NCI-H526 (cell line): Measurements from ENCODE around the gene GALNT15.
A peak's percentile ranks its signal among the peaks of the same experiment; 100 is the strongest.

Experiments used
- DNase-seq, 2 experiments: peaks; one replicate each; lab custom pipeline; 2025; lab: John Stamatoyannopoulos, UW

The GALNT15 gene

DNA sequence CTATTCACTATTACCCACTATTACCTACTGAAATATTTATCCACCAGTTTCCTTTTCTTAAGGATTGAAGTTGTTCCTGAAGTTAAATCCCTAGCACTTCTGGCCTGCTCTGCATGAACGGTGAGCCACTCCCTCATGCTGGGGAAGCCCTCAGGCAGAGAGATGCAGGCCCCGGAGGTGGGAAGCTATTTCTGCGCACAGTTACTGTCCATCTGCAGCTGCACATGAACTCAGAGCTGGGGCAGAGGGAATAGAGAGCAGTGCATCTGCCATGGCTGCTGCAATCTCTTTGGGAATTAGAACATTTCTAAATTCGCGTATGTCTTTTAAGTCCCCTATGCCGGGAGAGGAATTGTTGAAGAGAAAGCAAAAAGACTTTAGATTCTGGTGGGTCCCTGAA, 6.3 kb upstream of the GALNT15 start:
- DNase-seq, result no peak

DNA sequence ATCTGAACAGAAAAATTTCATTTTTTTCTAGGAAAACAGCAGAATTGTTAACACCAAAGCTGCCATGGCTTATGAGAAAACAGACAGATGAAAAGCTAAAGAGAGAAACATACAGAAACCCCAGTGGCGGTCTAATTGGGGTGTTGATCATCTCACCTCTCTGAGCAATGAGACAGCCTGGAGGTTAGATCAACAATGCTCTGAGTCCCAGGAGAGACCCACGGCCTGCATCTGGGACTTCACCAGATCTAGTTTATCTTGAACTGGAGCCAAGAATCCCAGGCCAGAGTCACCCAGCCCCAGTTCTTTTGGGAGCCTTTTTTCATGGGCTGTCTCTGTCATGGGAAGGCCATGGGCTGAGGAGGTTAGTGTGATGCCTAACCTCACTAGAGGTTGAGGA, 3.5 kb upstream of the GALNT15 start:
- no peak for DNase-seq

DNA sequence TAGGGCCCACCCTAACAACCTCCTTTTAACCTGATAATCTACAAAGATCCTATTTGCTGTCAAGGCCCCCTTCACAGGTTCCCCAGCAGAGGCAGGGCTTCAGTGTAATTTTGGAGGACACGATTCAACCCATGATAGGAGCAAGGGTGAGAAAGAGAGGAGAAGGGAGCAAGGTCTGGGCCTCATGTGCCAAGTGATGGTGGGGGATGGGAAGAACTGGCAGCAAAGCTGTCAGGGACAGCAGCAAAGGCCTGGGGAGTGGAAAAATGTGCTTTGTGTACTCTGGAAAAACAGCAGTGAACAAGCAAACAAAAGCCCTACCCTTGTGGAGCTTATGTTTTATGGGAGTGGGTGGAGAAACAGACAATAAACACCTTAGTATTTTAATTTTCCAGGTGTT, 2.7 kb upstream of the GALNT15 start:
- no peak for DNase-seq

DNA sequence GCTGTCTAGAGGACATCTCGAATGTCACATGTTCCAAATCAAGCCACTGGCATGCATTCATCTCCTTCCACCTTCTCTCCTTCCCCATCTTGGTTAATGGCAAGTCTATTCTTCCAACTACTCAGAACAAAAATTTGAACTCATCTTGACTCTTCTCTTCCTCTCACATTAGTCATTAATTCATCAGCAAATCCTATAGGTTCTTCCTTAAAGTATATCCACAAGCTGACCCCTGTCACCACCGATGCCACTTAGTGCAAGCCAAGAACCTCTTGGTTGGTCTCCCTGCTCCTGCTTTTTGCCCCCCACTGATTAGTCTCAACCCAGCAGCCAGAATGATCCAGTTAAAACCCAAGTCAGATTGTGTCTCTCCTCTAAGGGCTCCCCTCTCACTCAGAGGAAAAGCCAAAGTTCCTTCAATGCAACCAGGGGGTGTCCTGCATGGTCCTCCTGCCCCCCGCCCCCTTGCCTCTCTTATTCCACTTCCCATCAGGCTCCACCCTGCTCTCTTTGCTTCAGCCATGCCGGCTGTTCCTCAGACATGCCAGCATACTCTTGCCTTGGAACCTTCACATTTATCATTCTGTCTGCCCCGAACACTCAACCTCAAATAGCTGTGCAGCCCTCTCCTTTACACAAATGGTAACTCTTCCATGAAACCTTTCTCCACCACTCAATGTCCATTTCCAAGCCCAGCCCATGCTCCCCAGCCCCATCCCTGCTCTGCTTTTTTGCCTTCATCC, 1.0 kb upstream of the GALNT15 start:
- DNase-seq, result no peak

DNA sequence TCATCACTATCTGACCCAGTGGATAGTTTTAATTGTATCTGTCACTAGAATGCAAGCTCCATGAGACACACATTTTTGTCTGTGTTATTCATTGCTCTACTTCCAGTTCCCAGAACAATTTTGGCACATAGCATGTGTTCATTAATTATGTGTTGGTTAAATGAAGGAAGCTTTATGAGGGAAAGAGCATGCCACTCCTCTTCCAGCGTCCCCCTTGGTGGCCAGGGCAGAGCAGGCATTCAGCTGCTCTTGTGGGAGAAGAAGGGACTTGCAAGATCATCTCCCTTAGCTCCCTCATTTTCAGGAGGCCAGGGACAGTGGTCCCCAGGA, 489 bp upstream of the GALNT15 start:
- DNase-seq, result no peak

DNA sequence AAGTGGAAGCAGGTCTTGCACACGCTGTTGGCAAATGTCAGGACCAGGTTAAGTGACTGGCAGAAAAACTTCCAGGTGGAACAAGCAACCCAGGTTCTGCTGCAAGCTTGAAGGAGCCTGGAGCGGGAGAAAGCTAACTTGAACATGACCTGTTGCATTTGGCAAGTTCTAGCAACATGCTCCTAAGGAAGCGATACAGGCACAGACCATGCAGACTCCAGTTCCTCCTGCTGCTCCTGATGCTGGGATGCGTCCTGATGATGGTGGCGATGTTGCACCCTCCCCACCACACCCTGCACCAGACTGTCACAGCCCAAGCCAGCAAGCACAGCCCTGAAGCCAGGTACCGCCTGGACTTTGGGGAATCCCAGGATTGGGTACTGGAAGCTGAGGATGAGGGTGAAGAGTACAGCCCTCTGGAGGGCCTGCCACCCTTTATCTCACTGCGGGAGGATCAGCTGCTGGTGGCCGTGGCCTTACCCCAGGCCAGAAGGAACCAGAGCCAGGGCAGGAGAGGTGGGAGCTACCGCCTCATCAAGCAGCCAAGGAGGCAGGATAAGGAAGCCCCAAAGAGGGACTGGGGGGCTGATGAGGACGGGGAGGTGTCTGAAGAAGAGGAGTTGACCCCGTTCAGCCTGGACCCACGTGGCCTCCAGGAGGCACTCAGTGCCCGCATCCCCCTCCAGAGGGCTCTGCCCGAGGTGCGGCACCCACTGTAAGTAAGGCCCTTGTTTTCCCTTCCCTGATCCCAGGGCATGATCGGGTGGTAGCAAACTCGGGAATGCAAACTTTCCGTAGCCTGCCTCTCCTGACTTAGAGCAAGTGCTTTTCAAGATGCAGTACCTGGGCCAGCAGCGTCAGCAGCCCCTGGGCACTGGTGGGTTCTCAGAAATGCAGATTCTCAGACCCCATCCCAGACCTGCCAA, 759 bp downstream of the GALNT15 start:
- DNase-seq, result no peak

DNA sequence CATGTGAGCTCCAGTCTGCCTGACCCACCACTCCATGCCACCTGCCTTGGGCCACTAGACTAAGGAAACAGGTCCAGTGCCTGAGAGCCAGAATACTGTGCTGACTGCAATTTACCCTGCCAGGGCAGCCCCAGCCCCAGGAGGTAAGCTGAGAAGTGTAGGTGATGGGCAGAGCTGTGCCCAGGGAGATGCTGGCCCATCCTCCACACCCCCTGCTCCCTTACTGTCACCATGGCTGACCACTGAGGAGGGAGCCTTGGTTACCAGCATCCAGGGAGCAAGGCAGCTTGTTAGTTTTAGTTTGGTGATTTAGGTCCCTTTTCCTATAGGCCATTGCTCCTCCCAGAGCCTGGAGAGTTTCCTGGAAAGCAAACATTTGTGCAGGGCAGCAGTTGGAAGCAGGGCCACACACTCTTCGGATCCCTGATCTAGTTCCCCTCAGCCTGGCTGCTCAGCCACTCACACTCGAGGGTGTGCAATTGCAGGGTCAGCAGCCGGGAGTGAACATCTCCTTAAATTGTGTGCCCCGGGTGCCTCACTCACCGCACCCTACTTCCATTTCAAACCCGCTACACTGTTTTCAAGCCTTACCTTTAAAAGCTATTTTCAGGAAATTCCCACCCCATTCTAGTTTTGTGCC, 2.0 kb downstream of the GALNT15 start:
- DNase-seq, result no peak

DNA sequence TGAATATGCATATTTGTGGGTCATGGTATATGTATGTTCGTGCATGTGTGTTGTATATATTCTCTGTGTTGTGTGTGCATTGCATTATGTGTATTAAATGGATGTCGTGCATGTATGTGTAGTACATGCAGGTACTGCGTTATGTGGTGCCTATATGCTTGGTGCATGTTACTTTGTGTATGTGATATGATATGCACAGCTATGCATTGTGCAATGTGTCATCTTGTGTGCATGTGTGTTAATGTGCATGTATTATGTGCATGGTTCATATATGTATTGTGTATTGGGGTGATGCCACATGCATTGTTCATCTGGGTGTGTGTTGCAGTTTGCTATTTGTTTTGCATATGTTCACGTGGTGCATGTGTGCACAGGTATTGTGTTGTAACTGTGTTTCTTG, 2.9 kb downstream of the GALNT15 start:
- DNase-seq, result no peak

DNA sequence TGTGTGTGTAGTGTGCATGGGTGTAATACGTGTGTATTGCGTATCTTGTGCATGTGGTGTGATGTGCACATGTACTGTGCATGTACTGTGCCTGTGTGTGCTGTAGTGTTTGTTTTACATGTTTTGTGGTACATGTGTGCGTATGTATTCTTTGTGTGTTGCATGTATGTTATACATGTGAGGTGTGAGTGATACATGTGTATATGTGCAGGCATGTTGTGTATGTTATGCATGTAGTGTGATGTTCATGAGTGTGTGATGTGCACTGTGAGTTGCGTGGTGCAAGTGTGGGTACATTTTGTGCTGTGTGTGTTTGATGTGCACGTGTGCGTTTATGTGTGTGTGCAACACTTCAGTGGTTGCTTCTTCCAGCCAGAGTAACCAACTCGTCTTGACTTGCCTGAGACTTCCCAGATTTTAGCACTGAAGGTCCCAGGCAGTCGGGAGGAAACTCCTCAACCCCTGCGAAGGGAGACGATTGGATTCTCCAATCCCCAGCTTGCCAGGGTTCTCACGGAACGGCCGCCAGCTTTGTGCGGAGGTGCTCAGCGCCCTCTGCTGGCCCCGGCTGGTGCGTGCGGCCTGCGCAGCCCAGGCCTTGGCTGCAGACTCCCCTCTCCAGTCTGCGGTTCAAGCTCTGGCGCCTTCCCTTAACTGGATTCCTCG, 3.6 kb downstream of the GALNT15 start:
- no peak for DNase-seq

DNA sequence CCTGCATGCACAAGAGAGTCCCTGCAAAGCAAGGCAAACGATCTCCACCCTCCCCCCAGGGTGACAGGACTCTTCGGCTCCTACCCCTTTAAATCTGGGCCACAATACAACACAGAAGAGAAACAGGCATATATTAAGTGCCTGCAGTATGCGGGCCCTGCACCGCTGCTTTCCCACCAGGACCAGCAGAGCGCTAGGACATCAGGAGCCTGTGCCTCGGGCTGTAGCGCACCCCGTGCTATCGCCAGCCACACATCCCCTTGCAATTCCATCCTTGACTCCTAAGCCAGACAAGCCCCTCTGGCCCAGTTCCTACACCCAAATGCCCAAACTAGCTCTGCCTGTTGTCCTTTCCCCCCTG, 4.1 kb downstream of the GALNT15 start:
- DNase-seq, result no peak

DNA sequence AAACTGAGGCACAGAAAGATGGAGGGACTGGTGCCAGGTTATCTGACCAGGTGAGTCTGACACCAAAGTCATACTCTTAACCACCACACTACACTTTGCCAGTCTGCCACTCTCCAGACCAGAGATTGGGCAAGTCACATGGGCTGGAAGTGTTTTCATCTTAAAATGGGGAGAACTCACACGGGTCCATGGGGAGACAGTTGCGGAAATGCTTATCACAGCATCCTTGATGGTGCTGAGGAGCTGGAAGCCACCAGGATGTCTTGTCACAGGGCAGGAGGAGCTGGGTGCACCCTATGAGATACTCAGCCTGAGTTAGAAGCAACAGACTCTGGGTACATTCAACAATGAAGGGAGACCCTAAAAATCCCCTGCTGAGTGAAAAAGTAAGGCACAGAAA, 4.8 kb downstream of the GALNT15 start:
- no peak for DNase-seq

DNA sequence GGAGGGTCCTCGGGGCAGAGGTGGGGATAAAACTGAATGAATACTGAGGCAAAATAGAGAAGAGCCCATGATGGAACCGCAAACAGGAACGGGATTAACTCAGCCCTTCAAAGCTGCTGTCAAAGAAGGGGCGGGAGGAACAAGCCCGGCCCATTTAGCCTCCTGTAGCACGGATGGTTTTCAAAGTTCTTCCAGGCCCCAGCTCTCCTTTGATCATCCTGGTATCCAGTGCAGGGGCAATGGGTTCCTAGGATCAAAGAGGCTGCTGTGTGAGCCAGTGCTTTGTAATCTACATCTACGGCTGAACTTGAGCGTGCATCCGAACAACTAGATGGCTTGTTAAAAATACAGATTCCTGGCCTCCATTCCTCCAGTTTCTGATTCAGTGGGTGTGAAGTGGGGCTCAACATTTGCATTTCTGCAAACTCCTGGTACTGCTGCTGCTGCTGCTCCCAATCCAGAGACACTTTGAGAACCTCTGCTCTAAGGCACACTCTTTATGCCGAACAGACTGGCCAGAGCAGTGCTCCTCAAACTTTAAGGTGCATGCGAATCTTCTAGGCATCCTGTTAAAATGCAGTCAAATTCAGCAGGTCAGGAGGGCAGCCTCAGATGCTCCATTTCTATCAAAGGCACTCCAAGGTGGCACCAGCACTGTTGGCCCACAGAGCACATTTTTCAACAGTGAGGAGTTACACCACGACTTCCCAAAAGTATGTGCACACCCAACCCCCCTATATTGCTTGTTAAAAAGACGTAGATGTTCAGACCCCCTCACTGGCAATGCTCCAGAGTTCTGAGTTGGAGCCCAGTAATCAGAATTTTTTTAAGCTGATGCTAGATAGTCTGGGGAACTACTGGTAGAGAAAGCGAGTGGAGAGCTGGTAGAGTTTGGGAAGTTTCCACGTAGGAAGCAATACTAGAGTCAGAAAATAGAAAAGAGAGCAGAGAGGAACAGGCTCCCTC, 5.6 kb downstream of the GALNT15 start:
- DNase-seq, result peak; percentile 11 to 46

DNA sequence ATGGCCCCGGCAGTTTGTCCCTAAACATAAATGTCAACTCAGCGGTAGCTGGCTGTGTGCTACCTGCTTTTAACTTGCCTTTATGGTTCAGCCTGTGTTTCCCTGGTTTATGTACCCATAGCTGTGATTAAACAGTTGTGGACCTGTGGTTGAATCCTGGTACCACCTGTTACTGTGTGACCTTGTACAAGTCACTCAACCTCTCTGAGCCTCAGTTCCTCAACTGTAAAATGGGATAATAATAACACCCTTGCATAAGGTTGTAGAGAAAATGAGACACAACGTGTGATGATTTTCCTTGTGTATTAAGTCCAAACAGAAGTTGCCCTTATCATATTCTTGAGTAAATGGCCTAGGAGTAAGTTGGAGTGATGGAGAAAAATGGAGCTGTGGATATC, 6.3 kb downstream of the GALNT15 start:
- DNase-seq, result no peak

DNA sequence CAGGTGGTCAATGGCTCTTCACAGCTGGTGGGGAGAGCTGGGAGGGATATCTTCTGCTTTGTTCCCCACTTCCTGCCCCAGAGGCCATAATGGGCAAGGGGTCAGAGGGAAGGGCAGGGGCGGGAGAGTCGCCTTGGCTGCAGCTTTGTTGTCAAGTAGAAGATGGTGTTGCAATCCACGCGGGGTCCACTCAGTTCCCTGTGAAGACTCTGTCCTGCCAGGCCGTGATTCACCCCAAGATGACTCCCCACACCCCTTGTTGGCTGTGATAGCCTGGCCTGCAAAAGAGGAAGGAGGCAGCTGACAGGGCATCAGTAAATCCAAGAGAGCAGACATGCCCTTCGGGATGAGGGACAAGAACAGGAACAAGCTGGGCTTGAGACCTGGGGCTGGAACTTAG, 6.9 kb downstream of the GALNT15 start:
- no peak for DNase-seq

DNA sequence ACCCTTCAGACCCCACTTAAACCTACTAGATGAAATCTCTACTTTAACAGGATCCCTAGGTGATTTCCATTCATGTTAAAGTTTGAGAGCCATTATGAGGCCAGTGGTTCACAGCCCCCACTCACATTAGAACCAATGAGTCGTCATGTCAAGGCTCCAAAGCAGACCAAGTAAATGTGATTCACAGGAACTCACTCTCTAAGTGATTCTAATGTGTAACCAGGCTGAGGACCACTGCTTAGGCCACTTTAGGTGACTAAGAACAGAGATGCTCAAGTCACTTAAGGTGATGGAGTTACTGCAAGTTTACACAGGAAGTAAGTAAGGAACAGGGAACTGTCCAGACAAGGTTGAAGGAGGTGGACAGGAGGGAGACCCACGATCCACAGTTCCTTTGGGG, 7.7 kb downstream of the GALNT15 start:
- DNase-seq, result no peak

DNA sequence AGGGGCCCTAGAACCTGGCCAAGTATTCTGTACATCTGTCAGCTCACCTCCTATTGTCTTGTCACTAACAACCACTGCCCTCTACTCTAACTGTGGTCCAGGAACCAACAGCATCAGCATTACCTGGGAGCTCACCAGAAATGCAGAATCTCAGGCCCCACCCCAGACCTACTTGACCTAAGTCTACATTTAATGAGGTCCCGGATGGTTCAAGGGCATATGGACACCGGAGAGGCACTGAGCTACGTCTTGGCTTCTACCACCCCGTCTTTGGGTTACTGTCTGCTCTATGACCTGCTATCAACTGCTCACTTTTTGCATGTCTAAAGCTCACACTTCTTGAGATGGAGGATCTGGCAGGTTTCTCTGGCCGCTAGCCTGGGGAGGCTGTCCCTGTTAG, 8.1 kb downstream of the GALNT15 start:
- no peak for DNase-seq

DNA sequence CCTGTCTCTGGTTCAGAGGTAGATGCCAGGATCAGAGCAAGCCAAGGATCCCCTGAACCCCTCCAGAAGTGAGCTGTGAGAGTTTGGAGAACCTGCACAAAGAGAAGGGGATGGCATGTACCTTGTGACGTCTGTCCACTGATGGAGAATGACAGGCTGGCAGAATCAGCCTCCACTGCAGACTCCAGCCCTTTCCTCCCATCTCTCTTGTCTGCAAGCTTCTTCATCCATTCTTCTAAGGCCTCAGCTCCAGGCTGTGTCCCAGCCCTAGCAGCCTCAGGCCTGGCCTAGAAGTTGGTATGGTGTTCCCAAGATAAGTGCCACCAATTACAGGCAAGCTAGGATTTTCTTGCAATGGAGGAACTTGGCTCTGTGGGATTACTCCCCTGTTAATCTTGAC, 8.6 kb downstream of the GALNT15 start:
- DNase-seq, result no peak

DNA sequence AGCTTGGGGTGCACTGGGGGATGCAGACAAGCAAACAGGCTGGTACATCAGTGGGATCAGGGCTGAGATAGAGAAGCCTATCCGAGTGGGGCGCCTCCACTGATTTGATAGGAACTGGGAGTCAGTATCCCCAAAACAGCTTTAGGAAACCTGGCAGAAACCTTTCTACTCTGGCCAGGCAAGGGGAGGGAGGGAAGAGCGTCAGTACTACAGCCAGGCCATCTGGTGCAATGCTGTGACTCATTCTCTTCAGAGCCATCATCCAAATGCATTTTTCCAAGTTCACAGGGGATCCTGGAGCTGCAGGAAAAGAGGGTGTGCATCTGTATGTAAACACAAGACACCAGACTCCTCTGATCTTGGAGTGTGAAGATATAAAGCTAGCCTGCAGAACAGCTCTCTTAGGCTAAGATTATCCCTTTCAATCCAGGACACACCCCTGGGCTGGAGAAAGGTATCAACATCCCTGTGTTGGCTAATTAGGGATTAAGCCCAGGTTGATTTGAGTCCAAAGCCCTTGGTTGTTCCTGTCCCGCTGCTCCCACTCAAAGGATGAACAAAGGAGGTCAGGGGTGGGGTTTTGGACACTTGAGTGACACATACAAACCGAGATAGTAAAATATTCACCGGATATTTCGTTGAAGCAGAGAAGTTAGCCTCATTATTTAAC, 9.3 kb downstream of the GALNT15 start:
- DNase-seq, result no peak

DNA sequence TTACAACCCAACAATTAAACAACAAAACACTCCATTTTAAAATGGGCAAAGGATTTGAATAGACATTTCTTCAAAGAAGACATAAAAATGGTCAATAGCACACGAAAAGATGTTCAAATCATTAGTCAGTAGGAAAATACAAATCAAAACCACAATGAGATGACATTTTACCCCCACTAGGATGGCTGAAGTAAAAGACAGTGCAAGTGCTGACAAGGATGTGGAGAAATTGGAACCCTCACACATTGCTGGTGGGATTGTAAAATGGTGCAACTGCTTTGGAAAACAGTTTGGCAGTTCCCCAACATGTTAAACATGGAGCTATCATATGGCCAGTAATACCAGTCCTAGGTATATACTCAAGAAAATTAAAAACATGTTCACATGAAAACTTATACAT, 11.6 kb downstream of the GALNT15 start:
- DNase-seq, result no peak

DNA sequence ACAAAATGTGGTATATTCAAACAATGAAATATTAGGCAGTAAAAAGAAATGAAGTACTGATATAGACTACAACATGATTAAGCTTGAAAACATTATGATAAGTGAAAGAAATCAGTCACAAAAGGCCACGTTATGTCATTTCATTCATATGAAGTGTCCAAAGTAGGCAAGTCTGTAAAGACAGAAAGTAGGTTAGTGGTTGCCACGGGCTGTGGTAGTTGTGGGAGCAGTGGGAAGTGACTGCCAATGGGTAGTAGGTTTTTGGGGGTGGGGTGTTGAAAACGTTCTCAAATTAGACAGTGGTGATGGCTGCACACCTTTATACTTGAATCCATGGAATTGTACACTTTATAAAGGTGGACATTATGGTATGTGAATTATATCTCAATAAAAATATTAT, 12.1 kb downstream of the GALNT15 start:
- DNase-seq, result no peak
